Muscle of back (tissue), 11 donors: ENCODE measurements around the gene NAP1L5. TPM values are rescaled to one million over a fixed set of nuclear protein-coding genes. Genes with fewer than 3 reads are reported as not detected.
A peak's percentile ranks its signal among the peaks of the same experiment; 100 is the strongest.

Source experiments
- DNase-seq, 3 donors: peaks; one replicate each; pipeline versions ENCODE4 v3.0.0 to v3.0.0-alpha.2; 2013
- polyA plus RNA-seq, 10 donors: library from polyadenylated mRNA; unstranded; fragments of 120-200 nt; gene quantifications; one replicate each; pipeline ENCODE4 v1.2.1, GENCODE V29; 2013; ENCODE audit not compliant: insufficient read length in 10 of 10

Gene NAP1L5
- polyA plus RNA-seq, 10 donors, result 7.1 to 9.7 (median 8.6) TPM

DNA sequence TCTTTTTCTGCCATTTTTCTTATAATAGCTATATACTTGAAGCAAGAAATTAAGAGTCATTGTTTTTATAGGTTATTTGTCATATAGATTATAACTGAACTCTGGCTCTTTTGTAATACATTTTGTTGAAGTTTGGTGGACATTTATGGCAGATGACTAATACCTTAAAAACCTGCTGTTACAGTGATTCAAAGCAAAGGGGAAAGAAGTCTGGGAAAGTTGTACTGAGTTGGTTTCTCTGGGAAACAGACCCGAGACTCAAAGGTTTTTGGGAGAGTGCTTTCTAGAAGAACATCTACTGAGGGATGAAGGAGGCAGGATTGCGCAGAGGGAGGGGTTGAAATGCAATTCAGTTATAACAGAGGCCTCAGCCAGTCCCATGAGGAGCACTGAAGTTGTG, 35.9 kb downstream of the NAP1L5 start:
- DNase-seq, result peak in 1 of 3 donors; percentile 57

- DNase-seq, result peak; percentile 35 to 82 (median 48)
Observed at GRCh38 chr4:88660446-88661294, 37.0 kb downstream of the NAP1L5 start.

DNA sequence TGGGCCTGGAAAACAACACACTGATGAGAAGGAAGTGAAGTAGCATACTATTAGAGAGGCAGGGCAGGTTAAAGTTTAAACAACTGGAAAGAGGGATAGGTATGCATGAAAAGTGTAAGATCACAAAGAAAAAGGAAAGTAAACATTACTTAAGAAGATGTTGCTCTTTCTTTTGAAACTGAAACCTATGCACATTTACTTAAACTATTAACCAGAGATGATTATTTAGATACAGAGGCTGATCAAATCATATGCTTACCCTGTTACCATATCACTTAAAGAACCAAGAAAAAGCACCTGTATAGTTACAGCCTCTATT, 37.8 kb downstream of the NAP1L5 start:
- no peak for DNase-seq

GRCh38 chr4:88659055-88659889, 38.4 kb downstream of the NAP1L5 start:
- peak; percentile 36 to 58 (median 38) for DNase-seq

DNA sequence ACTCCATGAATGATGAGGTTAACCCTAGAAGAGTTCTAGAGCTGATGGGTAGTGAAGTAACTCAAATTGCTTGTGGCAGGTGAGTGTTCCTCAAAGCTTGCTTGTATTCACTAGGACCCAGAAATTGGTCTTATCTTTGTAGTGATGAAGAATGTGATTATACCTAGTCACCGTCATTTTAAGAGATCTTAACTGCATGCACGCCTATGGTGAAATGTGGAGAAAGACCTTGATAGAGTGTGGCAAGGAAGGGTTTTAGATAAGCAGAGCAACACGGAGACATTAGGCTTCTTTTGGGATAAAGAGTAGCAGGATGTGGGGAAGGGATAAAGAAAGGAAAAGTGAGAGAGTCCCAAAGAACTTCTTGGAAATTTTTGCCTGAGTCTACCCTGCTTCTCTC, 42.4 kb downstream of the NAP1L5 start:
- no peak for DNase-seq

DNA sequence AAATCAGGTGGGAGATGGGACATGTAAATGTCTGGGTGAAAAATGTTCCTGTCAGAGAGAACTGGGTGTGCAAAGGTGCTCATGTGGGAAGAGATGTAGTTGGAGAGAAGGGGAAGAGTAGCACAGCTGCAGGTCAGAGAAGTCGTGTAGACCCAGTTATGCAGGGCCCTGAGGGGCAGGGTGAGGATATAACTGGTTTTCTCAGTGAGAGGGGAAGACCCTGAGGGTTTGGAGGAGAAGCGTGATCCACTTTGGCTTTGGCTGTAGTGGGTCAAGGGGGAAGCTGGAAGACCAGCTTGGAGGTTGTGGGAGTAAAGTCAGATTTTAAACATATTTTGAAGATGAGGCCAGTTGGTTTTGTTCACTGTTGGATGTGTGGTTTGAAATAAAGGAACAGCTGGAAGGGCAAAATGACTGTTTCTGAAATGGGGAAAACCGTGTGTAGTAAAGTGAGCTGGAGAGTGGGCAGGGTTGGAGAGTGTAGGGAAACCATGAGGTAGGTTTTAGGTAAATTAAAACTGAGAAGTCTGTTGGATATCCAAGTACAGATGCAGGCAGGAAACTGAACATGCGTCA, 44.2 kb downstream of the NAP1L5 start:
- no peak for DNase-seq

DNA sequence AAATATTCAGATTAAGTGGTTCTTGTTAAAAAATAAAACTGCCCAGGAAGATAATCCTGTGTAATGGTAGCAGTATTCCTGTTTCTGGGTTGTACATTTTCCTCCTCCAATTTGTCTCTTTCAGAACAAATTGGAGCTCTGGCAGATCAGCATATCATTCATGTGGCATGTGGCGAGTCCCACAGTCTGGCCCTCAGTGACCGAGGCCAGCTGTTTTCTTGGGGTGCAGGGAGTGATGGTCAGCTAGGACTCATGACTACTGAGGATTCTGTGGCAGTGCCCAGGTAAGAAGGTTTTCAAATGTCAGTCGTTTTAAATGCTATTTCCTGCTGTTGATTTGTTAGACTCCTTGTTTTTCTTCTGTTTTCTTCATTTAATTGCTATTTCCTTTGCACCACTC, 47.9 kb downstream of the NAP1L5 start:
- no peak for DNase-seq

GRCh38 chr4:88646528-88647280, 50.9 kb downstream of the NAP1L5 start:
- no peak for DNase-seq

- no peak for DNase-seq
Observed at GRCh38 chr4:88645994-88646393, 51.6 kb downstream of the NAP1L5 start.

Other genes with a start within 250 kb of the NAP1L5 start
- gene HERC5, start 240.7 kb downstream of the NAP1L5 start, polyA plus RNA-seq, result 1 to 10 TPM; 2.0 to 3.7 (median 2.6) TPM
- gene PYURF, start 174.1 kb downstream of the NAP1L5 start, polyA plus RNA-seq, result 10 to 100 TPM; 63.9 to 79.5 (median 73.4) TPM
- gene HERC3, start 105.3 kb downstream of the NAP1L5 start, polyA plus RNA-seq, result 10 to 100 TPM; 11.0 to 23.3 (median 17.4) TPM